HEK293 (cell line): ENCODE data around the gene DROSHA.

ENCODE experiments used
- AEBP2 ChIP-seq: fragments of 450-650 bp; formaldehyde crosslinking; IDR thresholded peaks from 2 replicates; pipeline ENCODE4 v1.5.1; 2016; ENCODE audit warnings: missing biosample characterization, missing genetic modification characterization, borderline replicate concordance
- ATF2 ChIP-seq: fragments of 450-650 bp; formaldehyde crosslinking; IDR thresholded peaks from 2 replicates; pipeline ENCODE4 v1.5.1; 2016; ENCODE audit warnings: missing biosample characterization, missing genetic modification characterization, low read depth
- BCL6B ChIP-seq: fragments of 450-650 bp; formaldehyde crosslinking; IDR thresholded peaks from 2 replicates; pipeline ENCODE4 v1.5.1; 2017; ENCODE audit warnings: missing biosample characterization, missing genetic modification characterization
- HIC1 ChIP-seq: fragments of 450-650 bp; formaldehyde crosslinking; IDR thresholded peaks from 2 replicates; pipeline ENCODE4 v1.5.1; 2016; ENCODE audit warnings: missing biosample characterization, missing genetic modification characterization
- YY2 ChIP-seq: fragments of 450-650 bp; formaldehyde crosslinking; IDR thresholded peaks from 2 replicates; pipeline ENCODE4 v1.5.1; 2016; ENCODE audit warnings: missing biosample characterization, missing genetic modification characterization
- ZBTB1 ChIP-seq: fragments of 450-650 bp; formaldehyde crosslinking; IDR thresholded peaks from 2 replicates; pipeline ENCODE4 v1.5.1; 2016; ENCODE audit warnings: missing biosample characterization, missing genetic modification characterization
- ZBTB10 ChIP-seq: fragments of 450-650 bp; formaldehyde crosslinking; IDR thresholded peaks from 2 replicates; pipeline ENCODE4 v1.5.1; 2016; ENCODE audit warnings: missing biosample characterization, missing genetic modification characterization
- ZBTB8A ChIP-seq: fragments of 450-650 bp; formaldehyde crosslinking; IDR thresholded peaks from 2 replicates; pipeline ENCODE4 v1.5.1; 2016; ENCODE audit warnings: missing biosample characterization, missing genetic modification characterization
- ZNF10 ChIP-seq: fragments of 450-650 bp; formaldehyde crosslinking; IDR thresholded peaks from 2 replicates; pipeline ENCODE4 v1.5.1; 2017; ENCODE audit warnings: missing biosample characterization, missing genetic modification characterization
- ZNF112 ChIP-seq: fragments of 450-650 bp; formaldehyde crosslinking; IDR thresholded peaks from 2 replicates; pipeline ENCODE4 v1.5.0; 2017; ENCODE audit warnings: missing biosample characterization, missing genetic modification characterization
- ZNF133 ChIP-seq: fragments of 450-650 bp; formaldehyde crosslinking; IDR thresholded peaks from 2 replicates; pipeline ENCODE4 v1.5.1; 2016; ENCODE audit warnings: missing biosample characterization, missing genetic modification characterization
- ZNF169 ChIP-seq: fragments of 450-650 bp; formaldehyde crosslinking; IDR thresholded peaks from 2 replicates; pipeline ENCODE4 v1.5.1; 2016; ENCODE audit warnings: missing biosample characterization, missing genetic modification characterization
- ZNF19 ChIP-seq: fragments of 450-650 bp; formaldehyde crosslinking; IDR thresholded peaks from 2 replicates; pipeline ENCODE4; 2016; ENCODE audit warnings: missing biosample characterization, missing genetic modification characterization, low read depth
- ZNF248 ChIP-seq: fragments of 450-650 bp; formaldehyde crosslinking; IDR thresholded peaks from 2 replicates; pipeline ENCODE4 v1.5.1; 2017; ENCODE audit warnings: missing biosample characterization, missing genetic modification characterization
- ZNF26 ChIP-seq: fragments of 450-650 bp; formaldehyde crosslinking; IDR thresholded peaks from 2 replicates; pipeline ENCODE4 v1.5.1; 2016; ENCODE audit warnings: missing biosample characterization, missing genetic modification characterization
- ZNF280C ChIP-seq: fragments of 450-650 bp; formaldehyde crosslinking; IDR thresholded peaks from 2 replicates; pipeline ENCODE4 v1.5.1; 2016; ENCODE audit warnings: missing biosample characterization, missing genetic modification characterization
- ZNF366 ChIP-seq: fragments of 450-650 bp; formaldehyde crosslinking; conservative IDR thresholded peaks from 2 replicates; pipeline ENCODE4 v1.5.1; 2016; ENCODE audit warnings: missing biosample characterization, missing genetic modification characterization
- ZNF404 ChIP-seq: fragments of 450-650 bp; formaldehyde crosslinking; IDR thresholded peaks from 2 replicates; pipeline ENCODE4 v1.5.1; 2017; ENCODE audit warnings: missing biosample characterization, missing genetic modification characterization
- ZNF521 ChIP-seq: fragments of 450-650 bp; formaldehyde crosslinking; IDR thresholded peaks from 2 replicates; pipeline ENCODE4 v1.5.1; 2017; ENCODE audit warnings: missing biosample characterization, mild to moderate bottlenecking, missing genetic modification characterization
- ZNF596 ChIP-seq: fragments of 450-650 bp; IDR thresholded peaks from 2 replicates; pipeline ENCODE4 v1.5.0; 2018; ENCODE audit warnings: missing biosample characterization, mild to moderate bottlenecking, missing genetic modification characterization, moderate library complexity
- ZNF639 ChIP-seq: fragments of 450-650 bp; formaldehyde crosslinking; IDR thresholded peaks from 2 replicates; pipeline ENCODE4 v1.5.1; 2016; ENCODE audit warnings: missing biosample characterization, missing genetic modification characterization
- ZNF660 ChIP-seq: fragments of 450-650 bp; IDR thresholded peaks from 2 replicates; pipeline ENCODE4 v1.5.1; 2018; ENCODE audit warnings: missing biosample characterization, mild to moderate bottlenecking, missing genetic modification characterization
- ZNF768 ChIP-seq: fragments of 450-650 bp; formaldehyde crosslinking; IDR thresholded peaks from 2 replicates; pipeline ENCODE4 v1.5.1; 2018; ENCODE audit warnings: missing biosample characterization, mild to moderate bottlenecking, missing genetic modification characterization
- ZNF791 ChIP-seq: fragments of 450-650 bp; formaldehyde crosslinking; IDR thresholded peaks from 2 replicates; pipeline ENCODE4 v1.5.1; 2016; ENCODE audit warnings: missing biosample characterization, missing genetic modification characterization

Gene DROSHA

GRCh38 chr5:31531888-31532547, at the start of gene DROSHA, which contains the start of gene C5orf22 (continued):
- TF ChIP-seq ZNF639 (no peak), ZNF366 (tag by site-specific recombination) (peak; percentile 70), AEBP2 (tag by site-specific recombination) (no peak), ZNF169 (tag by site-specific recombination) (no peak), YY2 (tag by site-specific recombination) (no peak), ATF2 (tag by site-specific recombination) (no peak), ZNF133 (tag by site-specific recombination) (no peak), ZNF521 (tag by site-specific recombination) (no peak), ZNF660 (tag by site-specific recombination) (peak; percentile 64; the same call in 1 of the 2 replicates), ZNF19 (no peak), ZNF248 (no peak), ZBTB1 (tag by site-specific recombination) (no peak), ZBTB8A (tag by site-specific recombination) (peak; percentile 92), ZNF112 (no peak), ZNF596 (tag by site-specific recombination) (no peak), ZNF280C (tag by site-specific recombination) (no peak), HIC1 (tag by site-specific recombination) (no peak), ZNF791 (no peak), ZNF26 (tag by site-specific recombination) (no peak), ZNF404 (tag by site-specific recombination) (no peak), BCL6B (tag by site-specific recombination) (peak; percentile 18; the same call in 1 of the 2 replicates), ZNF10 (tag by site-specific recombination) (peak; percentile 94), ZNF768 (tag by site-specific recombination) (no peak), ZBTB10 (no peak)
